CD14-positive monocyte (primary cell): ENCODE data around the gene MAD1L1. TPM values are rescaled to one million over a fixed set of nuclear protein-coding genes. Genes with fewer than 3 reads are reported as not detected.
"Not testable (repeated sequence)": the region's sequence is repeated elsewhere in the genome, so short reads cannot be mapped to it uniquely, and the experiment has no call there.

Experiments used
- DNase-seq, 3 donors: peaks; one replicate each; pipeline ENCODE4 v3.0.0-alpha.2; 2011 to 2022
- H2AFZ ChIP-seq: 2 replicates; pipeline ENCODE4 v1.6.0; 2012; ENCODE audit warnings: mild to moderate bottlenecking, low read depth, low read length, inconsistent platforms; ENCODE audit not compliant: insufficient read depth, poor library complexity, severe bottlenecking
- H3K27ac ChIP-seq, 2 donors: 1 replicate in 1 of 2; 2 replicates in 1 of 2; pipeline ENCODE4 v1.5.1; 2012 to 2013; ENCODE audit warnings: low read length in 2 of 2, control low read depth in 1 of 2, inconsistent platforms in 1 of 2, low read depth in 1 of 2, mild to moderate bottlenecking in 1 of 2
- H3K27me3 ChIP-seq, 2 donors: one replicate each; pipeline versions ENCODE4 v1.6.0 to v1.6.1; 2011 to 2013; ENCODE audit warnings: low read length in 2 of 2; ENCODE audit not compliant: control insufficient read depth in 2 of 2, insufficient read depth in 2 of 2
- H3K36me3 ChIP-seq, 2 donors: replicated peaks in 1 of 2; 1 replicate in 1 of 2; 2 replicates in 1 of 2; pipeline versions ENCODE4 v1.5.1 to v1.6.1; 2012 to 2013; ENCODE audit warnings: low read length in 2 of 2, control low read depth in 1 of 2, inconsistent platforms in 1 of 2, mild to moderate bottlenecking in 1 of 2; ENCODE audit not compliant: insufficient read depth in 2 of 2, control insufficient read depth in 1 of 2
- H3K4me1 ChIP-seq, 2 donors: 1 replicate in 1 of 2; 2 replicates in 1 of 2; pipeline versions ENCODE4 v1.5.1 to v1.6.1; 2012 to 2013; ENCODE audit warnings: low read length in 2 of 2, control low read depth in 1 of 2, inconsistent platforms in 1 of 2, mild to moderate bottlenecking in 1 of 2, moderate library complexity in 1 of 2; ENCODE audit not compliant: insufficient read depth in 2 of 2, control insufficient read depth in 1 of 2
- H3K4me2 ChIP-seq: replicated peaks from 2 replicates; pipeline ENCODE3; 2012; ENCODE audit warnings: low read length, moderate library complexity, mild to moderate bottlenecking; ENCODE audit not compliant: poor library complexity, severe bottlenecking; ENCODE audit errors: extremely low read depth
- H3K4me3 ChIP-seq, 3 experiments: fragments of 200-600 bp in 1 of 3; sonication (generic) in 1 of 3; replicated peaks in 1 of 3; 1 replicate in 2 of 3; 2 replicates in 1 of 3; pipeline ENCODE4 v1.5.1; 2011 to 2013; ENCODE audit warnings: low read length in 3 of 3, mild to moderate bottlenecking in 3 of 3, control low read depth in 2 of 3, low read depth in 2 of 3, inconsistent platforms in 1 of 3, moderate library complexity in 1 of 3
- H3K79me2 ChIP-seq: 2 replicates; pipeline ENCODE4 v1.6.0; 2012; ENCODE audit warnings: mild to moderate bottlenecking, control low read depth, inconsistent platforms, low read length, moderate library complexity; ENCODE audit not compliant: insufficient read depth
- H3K9ac ChIP-seq: 2 replicates; pipeline ENCODE4 v1.6.0; 2017; ENCODE audit warnings: low read length, mild to moderate bottlenecking; ENCODE audit not compliant: insufficient read depth, poor library complexity, severe bottlenecking
- H3K9me3 ChIP-seq, 2 donors: replicated peaks in 1 of 2; 1 replicate in 1 of 2; 2 replicates in 1 of 2; pipeline versions ENCODE4 v1.5.1 to v1.6.1; 2012 to 2013; ENCODE audit warnings: low read length in 2 of 2, control low read depth in 1 of 2; ENCODE audit not compliant: control insufficient read depth in 1 of 2, insufficient read depth in 1 of 2
- H4K20me1 ChIP-seq: 2 replicates; pipeline ENCODE4 v1.6.0; 2012; ENCODE audit warnings: mild to moderate bottlenecking, low read length, control low read depth, moderate library complexity; ENCODE audit not compliant: insufficient read depth
- H3K27ac Mint-ChIP-seq, 7 donors: one replicate each; pipeline ENCODE4 v1.8.0; 2020; ENCODE audit warnings: mild to moderate bottlenecking in 7 of 7, mixed read lengths in 7 of 7, moderate library complexity in 6 of 7, inconsistent platforms in 2 of 7
- H3K27me3 Mint-ChIP-seq, 3 donors: one replicate each; pipeline ENCODE4 v1.8.0; 2021 to 2022; ENCODE audit warnings: low read depth in 3 of 3, mild to moderate bottlenecking in 3 of 3, mixed read lengths in 3 of 3, moderate library complexity in 3 of 3, inconsistent platforms in 1 of 3
- H3K36me3 Mint-ChIP-seq, 2 donors: one replicate each; pipeline ENCODE4 v1.8.0; 2020; ENCODE audit warnings: mixed read lengths in 2 of 2, inconsistent platforms in 1 of 2, mild to moderate bottlenecking in 1 of 2
- H3K4me1 Mint-ChIP-seq: one replicate; pipeline ENCODE4 v1.8.0; 2020; ENCODE audit warnings: mild to moderate bottlenecking, mixed read lengths
- H3K4me3 Mint-ChIP-seq, 2 donors: one replicate each; pipeline ENCODE4 v1.8.0; 2020; ENCODE audit warnings: mild to moderate bottlenecking in 2 of 2, mixed read lengths in 2 of 2, moderate library complexity in 1 of 2
- H3K9me3 Mint-ChIP-seq, 7 donors: one replicate each; pipeline ENCODE4 v1.8.0; 2020 to 2022; ENCODE audit warnings: mixed read lengths in 7 of 7, mild to moderate bottlenecking in 6 of 7, moderate library complexity in 6 of 7, inconsistent platforms in 2 of 7
- WGBS: methylation state at CpG from one replicate; pipeline ENCODE4 v1.1.5; 2013; ENCODE audit warnings: missing lambda C conversion rate; ENCODE audit not compliant: insufficient coverage; 5-methylcytosine and 5-hydroxymethylcytosine counted together
- intact Hi-C, 2 donors: fragments of 100-400 bp; cut with micrococcal nuclease; formaldehyde crosslinking; loops; one replicate each; pipeline versions ENCODE4 v1.15.0 to v1.15.1; 2023
- polyA plus RNA-seq, 3 donors: library from polyadenylated mRNA; depleted of rRNA in 1 of 3; unstranded in 2 of 3; stranded (reverse) in 1 of 3; fragments of 300-500 nt in 2 of 3; fragments of >200 nt in 1 of 3; fragmentation: Illumina TruSeq in 2 of 3; gene quantifications; 1 replicate in 2 of 3; 2 replicates in 1 of 3; pipeline ENCODE4 v1.2.3, GENCODE V29; 2012 to 2021
- TF ChIP-seq, protein P1 (sequence below): fragments of 200-600 bp; IDR thresholded peaks from one replicate; pipeline ENCODE4 v1.8.0; 2022; ENCODE audit warnings: antibody characterized with exemption, mild to moderate bottlenecking

MAD1L1 gene
- polyA plus RNA-seq, 3 donors: 22.0 to 39.4 (median 33.2) TPM

DNA sequence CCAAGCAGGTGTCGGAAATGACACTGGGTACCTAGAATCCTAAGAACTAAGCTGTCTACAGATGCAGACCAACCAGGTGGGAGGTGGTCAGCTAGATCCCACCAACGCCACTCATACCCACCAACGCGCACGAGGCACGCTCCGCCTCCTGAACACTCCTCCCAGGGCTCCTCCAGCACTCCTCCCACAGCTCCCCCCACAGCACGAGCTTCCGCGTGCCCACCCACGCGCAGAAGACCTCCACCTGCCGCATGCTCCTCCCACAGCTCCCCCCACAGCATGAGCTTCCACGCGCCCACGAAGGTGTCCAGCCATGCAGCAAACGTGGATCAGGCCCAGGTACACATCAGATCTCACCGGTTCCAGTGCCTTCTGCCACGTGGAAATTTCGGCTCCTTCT, 196.0 kb downstream of the MAD1L1 start:
- H3K4me3 Mint-ChIP-seq: no peak overlapping the region
- peak overlapping the region in 3 of 7 donors; percentile 15 to 70 (median 58) for H3K27ac Mint-ChIP-seq
- 92% methylated on average over 17 of the region's 20 CpGs for WGBS
- H3K9me3 Mint-ChIP-seq: no peaks in the 10 kb centered on the region
- no peak overlapping the region for H2AFZ ChIP-seq
- no peak overlapping the region for H3K27ac ChIP-seq
- H3K9ac ChIP-seq: no peak overlapping the region
- H3K36me3 Mint-ChIP-seq: peaks cover 21 to 26% of the 10 kb centered on the region in 2 donors
- intact Hi-C loops: no loop called here
- peaks cover 21% of the 10 kb centered on the region for H3K4me1 Mint-ChIP-seq
- DNase-seq: no peak
- H3K4me3 ChIP-seq: no peak overlapping the region
- H4K20me1 ChIP-seq: no peaks in the 10 kb centered on the region
- no peaks in the 10 kb centered on the region for H3K27me3 ChIP-seq
- H3K36me3 ChIP-seq: no peaks in the 10 kb centered on the region
- H3K79me2 ChIP-seq: no peaks in the 10 kb centered on the region
- H3K4me2 ChIP-seq: no peak overlapping the region
- peaks cover 0 to 15% of the 10 kb centered on the region in 2 donors for H3K4me1 ChIP-seq
- TF ChIP-seq, protein P1, sequence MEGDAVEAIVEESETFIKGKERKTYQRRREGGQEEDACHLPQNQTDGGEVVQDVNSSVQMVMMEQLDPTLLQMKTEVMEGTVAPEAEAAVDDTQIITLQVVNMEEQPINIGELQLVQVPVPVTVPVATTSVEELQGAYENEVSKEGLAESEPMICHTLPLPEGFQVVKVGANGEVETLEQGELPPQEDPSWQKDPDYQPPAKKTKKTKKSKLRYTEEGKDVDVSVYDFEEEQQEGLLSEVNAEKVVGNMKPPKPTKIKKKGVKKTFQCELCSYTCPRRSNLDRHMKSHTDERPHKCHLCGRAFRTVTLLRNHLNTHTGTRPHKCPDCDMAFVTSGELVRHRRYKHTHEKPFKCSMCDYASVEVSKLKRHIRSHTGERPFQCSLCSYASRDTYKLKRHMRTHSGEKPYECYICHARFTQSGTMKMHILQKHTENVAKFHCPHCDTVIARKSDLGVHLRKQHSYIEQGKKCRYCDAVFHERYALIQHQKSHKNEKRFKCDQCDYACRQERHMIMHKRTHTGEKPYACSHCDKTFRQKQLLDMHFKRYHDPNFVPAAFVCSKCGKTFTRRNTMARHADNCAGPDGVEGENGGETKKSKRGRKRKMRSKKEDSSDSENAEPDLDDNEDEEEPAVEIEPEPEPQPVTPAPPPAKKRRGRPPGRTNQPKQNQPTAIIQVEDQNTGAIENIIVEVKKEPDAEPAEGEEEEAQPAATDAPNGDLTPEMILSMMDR: no peak
- H3K9me3 ChIP-seq: no peaks in the 10 kb centered on the region
- H3K27me3 Mint-ChIP-seq: peaks cover 0 to 4% (median 2%) of the 10 kb centered on the region in 3 donors

- 94% methylated on average over 3 of the region's 16 CpGs for WGBS
- H3K27me3 Mint-ChIP-seq: not testable (repeated sequence)
Observed at GRCh38 chr7:2036201-2036600, 196.5 kb downstream of the MAD1L1 start.

More at GRCh38 chr7:2036201-2036600, 196.5 kb downstream of the MAD1L1 start:
- H3K79me2 ChIP-seq, H3K36me3 ChIP-seq, H3K9me3 Mint-ChIP-seq, H3K4me3 Mint-ChIP-seq, H3K9me3 ChIP-seq, H3K4me2 ChIP-seq, H3K27me3 ChIP-seq, DNase-seq, intact Hi-C loops, H3K4me3 ChIP-seq, H3K9ac ChIP-seq, H4K20me1 ChIP-seq, H3K27ac ChIP-seq, H2AFZ ChIP-seq: not testable (repeated sequence)
- H3K4me1 Mint-ChIP-seq: peaks cover 25% of the 10 kb centered on the region
- H3K27ac Mint-ChIP-seq: peak overlapping the region in 3 of 7 donors; percentile 37 to 64 (median 58)
- peaks cover 2 to 16% of the 10 kb centered on the region in 2 donors for H3K4me1 ChIP-seq
- H3K36me3 Mint-ChIP-seq: peaks cover 19 to 21% of the 10 kb centered on the region in 2 donors
